ENCODE results near the gene LRFN5. TPM values are rescaled to one million over a fixed set of nuclear protein-coding genes. Genes with fewer than 3 reads are reported as not detected.

LRFN5 gene
- total RNA-seq, 3 donors from 2014 or later (not counting 1 experiment from before 2014, with no cell fraction given): not detected

DNA sequence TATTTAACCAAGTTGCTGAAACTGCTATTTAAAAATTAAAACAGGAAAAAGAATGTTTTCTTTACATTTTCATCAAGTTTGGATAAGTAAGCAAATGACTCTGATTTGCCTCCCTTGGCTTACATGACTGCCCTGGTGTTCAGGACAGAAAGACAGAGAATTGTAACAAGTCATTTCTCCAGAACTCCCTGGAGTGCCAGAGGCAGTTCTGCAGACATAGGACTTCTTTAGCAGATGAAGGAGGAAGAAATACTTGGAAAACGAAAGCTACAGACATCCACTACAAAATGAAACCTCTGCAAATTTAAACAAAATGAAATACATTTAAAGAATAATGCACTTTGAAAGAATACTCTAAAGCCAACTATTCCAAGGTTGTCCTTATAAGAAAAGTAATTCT, 253.9 kb downstream of the LRFN5 start:
- H3K27ac Mint-ChIP-seq: no peak overlapping the region

DNA sequence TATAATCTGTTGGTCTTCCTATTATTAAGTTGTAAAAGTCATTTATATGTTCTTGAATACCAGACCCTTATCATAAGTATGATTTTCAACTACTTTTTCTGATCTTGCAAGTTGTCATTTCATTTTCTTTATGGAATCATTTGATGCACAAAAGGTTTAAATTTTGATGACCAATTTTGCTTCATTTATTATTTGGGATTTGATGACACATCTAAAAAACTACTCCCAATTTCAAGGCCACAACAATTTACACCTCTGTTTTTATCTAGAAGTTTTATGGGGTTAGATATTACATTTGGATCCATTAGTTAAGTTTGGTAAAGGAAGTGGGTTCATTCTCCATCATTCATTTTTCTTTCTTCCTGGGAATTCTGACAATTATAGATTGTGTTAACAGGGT, 259.2 kb downstream of the LRFN5 start:
- H3K27me3 ChIP-seq (ENCODE audit: control insufficient read depth, insufficient read depth, low read length): no peaks in the 10 kb centered on the region
- H3K27ac Mint-ChIP-seq: no peak overlapping the region
- TF ChIP-seq, protein P1, sequence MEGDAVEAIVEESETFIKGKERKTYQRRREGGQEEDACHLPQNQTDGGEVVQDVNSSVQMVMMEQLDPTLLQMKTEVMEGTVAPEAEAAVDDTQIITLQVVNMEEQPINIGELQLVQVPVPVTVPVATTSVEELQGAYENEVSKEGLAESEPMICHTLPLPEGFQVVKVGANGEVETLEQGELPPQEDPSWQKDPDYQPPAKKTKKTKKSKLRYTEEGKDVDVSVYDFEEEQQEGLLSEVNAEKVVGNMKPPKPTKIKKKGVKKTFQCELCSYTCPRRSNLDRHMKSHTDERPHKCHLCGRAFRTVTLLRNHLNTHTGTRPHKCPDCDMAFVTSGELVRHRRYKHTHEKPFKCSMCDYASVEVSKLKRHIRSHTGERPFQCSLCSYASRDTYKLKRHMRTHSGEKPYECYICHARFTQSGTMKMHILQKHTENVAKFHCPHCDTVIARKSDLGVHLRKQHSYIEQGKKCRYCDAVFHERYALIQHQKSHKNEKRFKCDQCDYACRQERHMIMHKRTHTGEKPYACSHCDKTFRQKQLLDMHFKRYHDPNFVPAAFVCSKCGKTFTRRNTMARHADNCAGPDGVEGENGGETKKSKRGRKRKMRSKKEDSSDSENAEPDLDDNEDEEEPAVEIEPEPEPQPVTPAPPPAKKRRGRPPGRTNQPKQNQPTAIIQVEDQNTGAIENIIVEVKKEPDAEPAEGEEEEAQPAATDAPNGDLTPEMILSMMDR (IDR thresholded peaks at IDR 0.05): no peak
- H3K27me3 Mint-ChIP-seq (ENCODE audit: low read depth in 2 of 2): no peaks in the 10 kb centered on the region
- H3K36me3 Mint-ChIP-seq: no peaks in the 10 kb centered on the region
- H3K4me3 ChIP-seq (ENCODE audit: low read length): no peak overlapping the region
- DNase-seq: no peak
- H3K27ac ChIP-seq (ENCODE audit: low read length): no peak overlapping the region
- no peaks in the 10 kb centered on the region for H3K36me3 ChIP-seq (ENCODE audit: control insufficient read depth, insufficient read depth, low read length)
- H3K4me1 ChIP-seq (ENCODE audit: control insufficient read depth, insufficient read depth, low read length): no peaks in the 10 kb centered on the region
- no peaks in the 10 kb centered on the region for H3K9me3 ChIP-seq (ENCODE audit: control insufficient read depth, insufficient read depth, low read length)
- H3K9me3 Mint-ChIP-seq: peaks cover 9 to 19% of the 10 kb centered on the region in 2 donors
- intact Hi-C loops (cut with micrococcal nuclease): no loop called here
- no peaks in the 10 kb centered on the region for H3K4me1 Mint-ChIP-seq
- ATAC-seq: no peak
- H3K4me3 Mint-ChIP-seq: no peak overlapping the region

More for the DNA sequence above, 253.9 kb downstream of the LRFN5 start:
- TF ChIP-seq, protein P1 (IDR thresholded peaks at IDR 0.05): no peak
- Mint-ChIP-seq H3K4me3 (no peak overlapping the region), H3K36me3 (no peaks in the 10 kb centered on the region), H3K4me1 (no peaks in the 10 kb centered on the region), H3K9me3 (peaks cover 18 to 20% of the 10 kb centered on the region in 2 donors), H3K27me3 (ENCODE audit: low read depth in 2 of 2) (no peaks in the 10 kb centered on the region)
- H3K4me1 ChIP-seq (ENCODE audit: control insufficient read depth, insufficient read depth, low read length): no peaks in the 10 kb centered on the region
- intact Hi-C loops (cut with micrococcal nuclease): no loop called here
- no peaks in the 10 kb centered on the region for H3K9me3 ChIP-seq (ENCODE audit: control insufficient read depth, insufficient read depth, low read length)
- no peaks in the 10 kb centered on the region for H3K27me3 ChIP-seq (ENCODE audit: control insufficient read depth, insufficient read depth, low read length)
- H3K36me3 ChIP-seq (ENCODE audit: control insufficient read depth, insufficient read depth, low read length): no peaks in the 10 kb centered on the region
- ATAC-seq (no peak), DNase-seq (no peak)
- WGBS (ENCODE audit: insufficient coverage): no CpG with 5 or more reads among the region's 1 CpG
- no peak overlapping the region for H3K27ac ChIP-seq (ENCODE audit: low read length)
- no peak overlapping the region for H3K4me3 ChIP-seq (ENCODE audit: low read length)

DNA sequence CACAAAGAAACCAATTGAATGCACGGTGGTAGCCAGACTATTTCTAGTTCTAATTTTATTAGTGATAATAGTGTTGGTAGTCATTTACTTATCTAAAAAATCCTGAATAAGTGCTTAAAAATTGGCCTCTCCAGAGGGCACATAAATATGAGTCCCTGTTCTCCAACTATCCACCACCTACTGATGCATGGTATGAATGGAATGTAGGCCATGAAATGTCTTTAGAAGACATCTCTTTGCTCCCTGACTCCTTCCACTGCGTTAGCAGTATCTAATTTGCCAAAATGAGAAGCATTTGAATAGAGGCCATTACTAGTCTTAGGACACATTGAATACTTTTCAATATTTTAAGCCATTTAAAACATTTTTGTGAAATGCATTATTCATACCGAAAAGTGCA, 261.7 kb downstream of the LRFN5 start:
- no peak overlapping the region for H3K4me3 ChIP-seq (ENCODE audit: low read length)
- H3K27me3 Mint-ChIP-seq (ENCODE audit: low read depth in 2 of 2): no peaks in the 10 kb centered on the region
- H3K9me3 ChIP-seq (ENCODE audit: control insufficient read depth, insufficient read depth, low read length): no peaks in the 10 kb centered on the region
- no peak overlapping the region for H3K27ac Mint-ChIP-seq
- peaks cover 9 to 16% of the 10 kb centered on the region in 2 donors for H3K9me3 Mint-ChIP-seq
- no peaks in the 10 kb centered on the region for H3K27me3 ChIP-seq (ENCODE audit: control insufficient read depth, insufficient read depth, low read length)
- no peaks in the 10 kb centered on the region for H3K36me3 Mint-ChIP-seq
- WGBS (ENCODE audit: insufficient coverage): 80% methylated on average over 1 of the region's 3 CpGs
- TF ChIP-seq, protein P1 (IDR thresholded peaks at IDR 0.05): no peak
- H3K4me3 Mint-ChIP-seq: no peak overlapping the region
- H3K27ac ChIP-seq (ENCODE audit: low read length): no peak overlapping the region
- ATAC-seq (no peak), DNase-seq (no peak)
- H3K4me1 ChIP-seq (ENCODE audit: control insufficient read depth, insufficient read depth, low read length): no peaks in the 10 kb centered on the region
- intact Hi-C loops (cut with micrococcal nuclease): no loop called here
- H3K36me3 ChIP-seq (ENCODE audit: control insufficient read depth, insufficient read depth, low read length): no peaks in the 10 kb centered on the region
- no peaks in the 10 kb centered on the region for H3K4me1 Mint-ChIP-seq

DNA sequence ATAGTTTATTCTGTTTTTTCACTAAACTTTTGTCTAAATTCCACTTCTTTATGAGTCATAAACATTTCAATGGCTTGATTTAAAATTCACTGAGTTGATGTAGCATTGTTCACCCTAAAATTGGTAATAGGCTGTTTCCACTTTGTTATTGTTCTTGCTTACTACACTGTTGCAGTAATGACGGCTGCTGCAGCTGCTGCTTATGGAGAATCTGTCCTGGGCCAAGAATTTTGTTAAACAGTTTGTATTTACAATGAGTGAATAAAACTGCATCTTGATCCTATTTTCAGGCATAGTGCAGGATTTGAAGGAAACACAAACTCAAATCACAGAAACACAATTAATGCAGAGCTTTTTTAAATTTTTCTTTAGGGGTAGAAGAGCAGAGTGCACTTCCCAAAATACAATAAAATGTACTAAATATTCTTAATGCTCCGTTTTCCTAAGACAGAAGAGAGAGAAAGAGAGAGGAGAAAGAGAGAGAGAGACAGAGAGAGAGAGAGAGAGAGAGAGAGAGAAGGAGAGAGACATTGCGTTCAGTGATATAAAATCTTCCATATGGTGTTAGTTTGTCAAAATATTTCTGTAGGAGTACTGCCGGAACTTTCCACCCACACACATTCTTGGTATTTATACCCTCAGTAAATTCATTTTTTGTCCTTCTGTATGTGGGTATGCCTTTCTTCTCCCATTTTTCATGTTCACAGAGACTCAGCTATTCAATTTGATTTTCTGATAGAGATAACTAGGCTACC, 266.4 kb downstream of the LRFN5 start:
- 80% methylated on average over 2 of the region's 4 CpGs for WGBS (ENCODE audit: insufficient coverage)
- no peak for ATAC-seq
- Mint-ChIP-seq H3K36me3 (no peaks in the 10 kb centered on the region), H3K9me3 (peaks cover 3 to 10% of the 10 kb centered on the region in 2 donors), H3K4me1 (no peaks in the 10 kb centered on the region), H3K27me3 (ENCODE audit: low read depth in 2 of 2) (no peaks in the 10 kb centered on the region), H3K27ac (no peak overlapping the region), H3K4me3 (no peak overlapping the region)
- no peaks in the 10 kb centered on the region for H3K27me3 ChIP-seq (ENCODE audit: control insufficient read depth, insufficient read depth, low read length)
- no peaks in the 10 kb centered on the region for H3K9me3 ChIP-seq (ENCODE audit: control insufficient read depth, insufficient read depth, low read length)
- H3K27ac ChIP-seq (ENCODE audit: low read length): no peak overlapping the region
- no peak overlapping the region for H3K4me3 ChIP-seq (ENCODE audit: low read length)
- DNase-seq: no peak
- TF ChIP-seq, protein P1 (IDR thresholded peaks at IDR 0.05): no peak
- intact Hi-C loops (cut with micrococcal nuclease): no loop called here
- H3K4me1 ChIP-seq (ENCODE audit: control insufficient read depth, insufficient read depth, low read length): no peaks in the 10 kb centered on the region
- no peaks in the 10 kb centered on the region for H3K36me3 ChIP-seq (ENCODE audit: control insufficient read depth, insufficient read depth, low read length)

Data from natural killer cell (primary cell).